ENCODE results near the gene CIBAR2.

The CIBAR2 gene

DNA sequence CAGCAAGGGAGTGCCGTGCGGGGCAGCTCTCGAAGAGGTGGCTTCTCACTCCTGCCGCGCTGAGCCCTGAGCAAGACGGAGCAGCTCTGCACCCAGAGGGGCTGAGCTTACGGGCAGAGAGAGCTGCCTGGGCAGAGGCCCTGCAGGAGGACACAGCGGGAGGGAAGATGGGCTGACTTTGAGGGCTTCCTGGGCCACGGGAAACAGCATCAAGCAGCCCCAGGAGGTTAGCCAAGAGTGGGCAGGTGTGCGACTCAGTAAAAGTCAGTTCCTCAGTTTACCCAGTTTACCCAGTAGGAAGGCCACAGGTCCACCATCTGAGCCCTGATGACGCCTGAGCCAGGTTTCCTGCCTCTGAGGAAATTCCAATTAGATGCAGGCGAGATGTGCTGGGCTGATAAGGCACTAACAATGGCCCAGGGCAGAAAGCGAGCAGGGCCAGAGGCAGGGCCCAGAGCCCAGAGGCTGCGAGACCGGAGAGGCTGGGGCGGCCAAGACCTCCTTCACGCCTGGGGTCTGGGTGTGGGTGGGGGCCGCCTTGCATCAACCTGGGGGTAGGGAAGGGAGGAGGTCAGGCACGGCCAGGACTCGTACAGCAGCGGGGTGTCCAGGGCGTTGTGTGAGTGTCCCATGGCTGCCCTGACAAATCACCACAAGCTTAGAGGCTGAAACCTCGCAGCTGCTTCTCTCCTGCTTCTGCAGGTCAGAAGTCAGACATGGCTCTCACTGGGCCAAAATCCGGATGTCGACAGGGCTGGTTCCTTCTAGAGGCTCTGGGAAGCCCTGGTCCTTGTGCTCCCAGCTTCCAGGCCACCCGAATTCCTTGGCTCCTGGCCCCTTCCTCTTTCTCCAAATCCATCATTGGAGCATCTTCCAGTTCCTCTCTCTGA, 32.0 kb upstream of the CIBAR2 start:
- in situ Hi-C loops (cut with HindIII; ENCODE audit: low sequenced_read_pairs): no loop called here

DNA sequence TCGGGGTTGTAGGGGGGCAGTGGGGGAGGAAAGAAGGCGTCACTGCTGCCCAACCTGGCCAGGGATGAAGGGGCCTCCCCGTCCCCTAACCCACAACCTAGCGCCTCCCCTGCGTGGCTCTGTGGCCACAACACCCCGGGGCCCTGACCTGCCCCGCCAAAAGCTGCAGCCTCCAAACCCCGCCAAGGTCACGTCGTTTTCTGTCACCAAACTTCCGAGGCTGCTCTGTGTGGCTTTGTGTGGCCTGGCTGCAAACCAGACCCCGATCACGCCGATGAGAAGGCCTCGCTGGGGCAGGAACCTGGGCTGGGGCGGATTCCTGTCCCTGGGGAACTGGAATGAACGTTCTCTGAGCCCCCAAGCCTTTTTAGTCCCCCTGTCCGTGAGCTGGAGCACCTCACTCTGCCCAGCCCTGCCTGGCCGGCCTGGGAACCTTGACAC, 30.5 kb upstream of the CIBAR2 start:
- in situ Hi-C loops (cut with HindIII; ENCODE audit: low sequenced_read_pairs): no loop called here

DNA sequence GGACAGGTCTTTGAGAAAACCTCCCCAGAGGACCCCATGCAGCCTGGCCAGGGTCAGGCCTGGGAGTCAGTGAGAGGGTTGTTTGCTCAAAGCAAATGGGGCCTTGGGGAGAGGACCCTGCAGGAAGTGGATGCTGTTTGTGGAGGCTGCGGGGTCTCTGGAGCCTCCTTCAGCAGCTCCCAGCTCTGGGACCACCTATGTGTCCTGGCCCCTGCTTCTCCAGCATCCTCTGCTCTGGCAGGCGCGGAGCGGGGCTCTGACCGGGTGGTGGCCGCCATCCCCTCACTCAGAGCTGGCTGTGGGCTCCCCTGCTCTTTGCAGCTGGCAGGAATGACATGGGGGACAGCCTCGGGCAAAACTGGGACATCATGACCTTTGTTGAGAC, 29.8 kb upstream of the CIBAR2 start:
- in situ Hi-C loops (cut with HindIII; ENCODE audit: low sequenced_read_pairs): no loop called here

DNA sequence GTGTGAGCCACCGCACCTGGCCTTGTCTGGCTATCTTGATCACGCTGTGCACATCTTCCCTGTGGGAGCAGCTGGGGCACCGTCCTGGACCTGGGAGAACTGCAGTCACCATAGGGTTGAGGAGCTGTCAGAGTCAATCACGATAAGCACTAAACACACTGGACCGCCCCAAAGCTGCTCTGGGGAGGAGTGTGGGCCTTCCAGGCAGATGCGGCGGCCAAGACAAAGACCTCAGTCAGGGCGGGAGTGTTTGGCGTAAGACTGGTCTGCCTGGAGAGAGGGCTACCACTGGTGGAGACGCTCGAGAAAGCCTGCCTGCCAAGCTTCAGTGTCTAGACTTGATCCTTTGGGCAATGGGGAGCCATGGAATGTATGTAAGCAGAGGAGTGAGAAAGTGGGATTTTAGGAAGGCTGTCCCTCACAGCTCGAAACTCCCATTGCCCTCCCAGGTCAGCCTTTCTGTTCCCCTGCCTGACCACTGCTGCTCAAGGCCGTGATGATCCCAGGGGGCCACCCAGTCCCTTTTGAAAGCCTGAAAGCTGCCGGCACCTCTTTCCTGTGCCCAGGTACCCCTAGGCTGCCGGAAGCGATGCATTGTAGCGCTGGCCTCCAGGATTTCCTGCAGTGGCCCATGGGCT, 29.3 kb upstream of the CIBAR2 start:
- in situ Hi-C loops (cut with HindIII; ENCODE audit: low sequenced_read_pairs): no loop called here

DNA sequence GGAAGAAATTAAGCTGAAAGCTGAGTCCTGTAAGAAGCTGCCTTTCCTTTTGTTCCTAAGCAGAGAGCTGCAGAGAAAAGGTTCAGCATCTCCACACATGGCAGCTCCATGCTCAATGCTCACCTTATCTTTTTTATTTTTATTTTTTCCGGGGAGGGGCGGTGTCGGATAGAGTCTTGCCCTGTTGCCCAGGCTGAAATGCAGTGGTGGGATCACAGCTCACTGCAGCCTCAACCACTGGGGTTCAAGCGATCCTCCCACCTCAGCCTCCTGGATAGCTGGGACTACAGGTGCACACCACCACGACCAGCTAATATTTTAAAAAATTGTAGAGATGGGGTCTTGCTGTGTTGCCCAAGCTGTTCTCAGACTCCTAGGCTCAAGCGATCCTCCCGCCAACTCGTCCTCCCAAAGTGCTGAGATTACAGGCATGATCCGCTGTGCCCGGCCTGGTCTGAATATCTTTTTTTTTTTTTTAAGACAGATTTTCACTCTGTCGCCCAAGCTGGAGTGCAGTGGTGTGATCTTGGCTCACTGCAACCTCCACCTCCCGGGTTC, 28.3 kb upstream of the CIBAR2 start:
- in situ Hi-C loops (cut with HindIII; ENCODE audit: low sequenced_read_pairs): no loop called here

DNA sequence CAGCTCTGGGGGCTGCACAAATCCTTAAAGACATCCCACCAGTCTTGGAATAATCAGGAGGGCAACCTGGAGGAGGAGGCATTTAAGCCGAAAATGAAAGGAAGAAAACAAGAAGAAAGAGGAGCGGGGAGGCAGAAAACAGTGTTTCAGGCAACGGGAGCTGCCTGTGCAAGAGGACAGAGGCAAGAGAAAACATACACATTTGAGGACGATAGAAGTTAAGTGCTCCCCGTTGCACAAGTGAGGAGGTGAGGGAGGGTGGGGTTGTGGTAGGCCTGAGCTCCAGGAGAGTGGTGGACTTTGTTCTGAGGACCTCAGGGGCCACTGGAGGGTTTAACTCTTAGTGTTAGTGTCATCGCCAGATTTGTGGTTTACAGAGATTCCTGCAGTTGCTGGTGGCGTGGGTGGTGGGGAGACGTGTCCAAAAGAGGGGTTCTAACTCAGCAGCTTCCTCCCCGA, 27.6 kb upstream of the CIBAR2 start:
- in situ Hi-C loops (cut with HindIII; ENCODE audit: low sequenced_read_pairs): no loop called here

DNA sequence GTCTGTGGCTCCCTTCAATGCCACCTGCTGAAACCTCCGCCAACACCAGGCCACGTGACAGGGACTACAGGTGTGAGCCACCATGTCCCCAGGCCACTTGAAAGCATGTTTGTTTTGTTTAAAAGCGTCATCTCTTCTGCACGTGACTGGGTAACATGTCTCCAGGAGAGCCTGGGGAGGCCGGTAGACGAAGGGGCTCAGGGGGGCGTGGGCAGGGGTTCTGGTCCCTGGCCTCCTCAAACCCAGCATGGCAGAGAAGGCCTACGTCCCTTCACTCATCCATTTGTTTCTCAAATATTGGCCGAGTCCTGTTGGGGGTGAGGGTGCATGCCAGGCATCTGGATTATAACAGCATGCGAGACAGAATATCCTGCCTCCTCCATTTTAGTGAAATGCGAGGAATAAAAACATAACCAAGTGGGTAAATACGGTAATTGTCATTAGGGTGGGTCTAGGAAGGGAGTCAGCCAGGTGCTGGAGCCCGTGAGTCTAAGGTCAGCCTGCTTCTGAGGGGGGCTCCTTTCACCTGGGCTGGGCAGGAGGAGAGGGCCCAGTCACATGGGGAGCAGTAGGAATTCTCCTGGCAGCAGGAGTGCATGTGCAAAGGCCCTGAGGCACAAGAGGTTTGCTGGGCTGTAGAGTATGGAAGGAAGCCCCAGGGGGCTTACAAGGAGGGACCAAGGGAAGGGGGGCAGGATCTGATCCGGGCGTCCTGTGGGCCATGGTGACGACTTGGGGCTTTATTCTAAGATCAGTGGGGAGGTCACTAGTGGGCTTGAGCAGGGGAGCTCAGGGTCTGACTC, 26.8 kb upstream of the CIBAR2 start:
- in situ Hi-C loops (cut with HindIII; ENCODE audit: low sequenced_read_pairs): no loop called here

DNA sequence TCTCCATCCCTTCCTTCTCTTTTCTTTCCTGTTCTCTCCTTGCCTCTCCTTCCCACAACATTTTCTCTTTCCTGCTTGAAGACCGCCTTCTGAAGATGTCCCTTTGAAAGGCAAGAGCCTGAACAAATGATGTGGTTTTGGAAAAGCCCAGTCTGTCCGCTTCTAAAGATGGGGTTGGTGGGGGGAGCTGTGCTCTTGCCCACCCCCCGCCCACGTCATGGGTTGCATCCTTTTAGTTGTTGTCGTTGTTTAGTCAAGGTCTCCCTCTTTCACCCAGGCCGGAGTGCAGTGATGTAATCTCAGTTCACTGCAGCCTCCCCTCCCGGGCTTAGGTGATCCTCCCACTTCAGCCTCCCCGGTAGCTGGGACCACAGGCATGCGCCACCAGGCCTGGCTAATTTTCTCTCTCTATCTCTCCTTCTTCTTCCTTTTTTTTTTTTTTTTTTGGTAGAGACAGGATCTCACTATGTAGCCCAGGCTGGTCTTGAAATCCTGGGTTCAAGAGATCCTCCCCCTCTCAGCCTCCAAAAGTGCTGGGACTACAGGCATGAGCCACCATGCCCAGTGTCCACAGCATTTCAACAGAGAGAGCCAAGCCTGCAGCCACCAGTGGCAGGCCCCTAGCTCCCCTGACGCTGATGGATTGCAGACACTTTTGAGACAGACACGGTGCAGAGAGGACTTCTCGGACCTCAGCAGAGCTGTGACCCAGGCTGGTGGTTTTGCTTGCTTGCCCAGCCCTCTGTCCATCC, 26.0 kb upstream of the CIBAR2 start:
- in situ Hi-C loops (cut with HindIII; ENCODE audit: low sequenced_read_pairs): no loop called here

DNA sequence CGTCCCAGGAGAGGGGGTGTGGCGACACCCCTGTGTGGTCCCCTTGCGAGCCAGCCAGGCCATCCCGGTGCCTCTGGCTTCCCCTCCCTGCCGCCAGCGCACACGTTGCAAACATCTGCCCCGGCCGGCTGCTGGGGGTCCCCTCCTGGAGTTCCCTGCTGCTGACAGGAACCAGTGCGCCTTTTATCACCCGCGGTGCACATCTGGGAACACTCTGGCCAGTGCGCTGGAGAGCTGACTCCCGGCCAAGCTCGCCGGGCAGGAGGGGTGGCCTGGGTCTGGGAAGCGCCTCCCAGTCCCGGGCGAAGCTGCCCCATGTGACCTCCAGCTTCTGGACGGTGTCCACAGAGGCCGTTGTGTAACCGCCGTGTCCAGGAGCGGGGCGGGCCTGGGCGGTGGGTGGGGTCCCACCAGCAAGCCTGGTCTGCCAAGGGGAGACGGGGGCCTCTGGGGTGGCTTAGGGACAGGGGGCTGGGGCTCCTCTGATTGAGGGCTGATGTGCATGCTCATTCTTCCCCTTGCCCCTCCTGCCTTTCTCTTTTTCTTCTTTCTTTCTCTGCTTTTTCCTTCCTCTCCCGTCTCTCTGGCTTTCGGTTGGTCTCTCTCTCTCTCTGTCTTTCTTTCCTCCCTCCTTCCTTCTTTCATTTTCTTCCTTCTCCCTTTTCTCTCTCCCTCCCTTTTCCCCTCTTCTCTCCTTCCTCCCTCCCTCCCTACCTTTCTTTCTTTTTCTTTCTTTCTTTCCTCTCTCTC, 25.2 kb upstream of the CIBAR2 start:
- in situ Hi-C loops (cut with HindIII; ENCODE audit: low sequenced_read_pairs): no loop called here

DNA sequence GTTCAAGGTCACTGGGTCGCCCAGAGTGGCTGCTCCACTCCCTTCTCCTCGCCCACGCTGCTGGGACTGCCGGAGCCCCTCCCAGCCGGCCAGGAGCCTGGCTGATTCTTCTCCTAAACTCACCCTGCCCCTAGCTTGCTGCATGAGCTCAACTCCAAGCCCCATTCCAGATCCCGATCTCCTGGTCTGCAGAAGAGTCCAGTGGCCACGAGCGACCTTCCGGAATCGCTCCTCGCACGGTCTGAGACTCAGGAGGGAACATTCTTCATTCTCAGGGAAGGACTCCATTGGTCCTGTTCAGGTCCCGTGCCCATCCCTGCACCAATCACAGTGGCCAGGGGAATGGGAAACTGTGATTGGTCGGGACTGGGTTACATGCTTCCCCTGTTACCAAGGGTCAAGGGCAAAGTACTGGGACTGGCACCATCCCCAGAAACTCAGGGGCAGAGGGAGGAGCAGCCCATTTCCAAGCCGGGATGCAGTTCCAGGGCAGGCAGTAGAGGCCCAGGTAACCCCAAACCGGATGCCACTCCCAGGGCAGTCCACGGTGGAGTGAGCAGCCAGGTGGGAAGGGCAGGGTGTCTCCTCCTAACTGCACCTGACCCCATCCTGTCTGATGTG, 24.5 kb upstream of the CIBAR2 start:
- in situ Hi-C loops (cut with HindIII; ENCODE audit: low sequenced_read_pairs): no loop called here

DNA sequence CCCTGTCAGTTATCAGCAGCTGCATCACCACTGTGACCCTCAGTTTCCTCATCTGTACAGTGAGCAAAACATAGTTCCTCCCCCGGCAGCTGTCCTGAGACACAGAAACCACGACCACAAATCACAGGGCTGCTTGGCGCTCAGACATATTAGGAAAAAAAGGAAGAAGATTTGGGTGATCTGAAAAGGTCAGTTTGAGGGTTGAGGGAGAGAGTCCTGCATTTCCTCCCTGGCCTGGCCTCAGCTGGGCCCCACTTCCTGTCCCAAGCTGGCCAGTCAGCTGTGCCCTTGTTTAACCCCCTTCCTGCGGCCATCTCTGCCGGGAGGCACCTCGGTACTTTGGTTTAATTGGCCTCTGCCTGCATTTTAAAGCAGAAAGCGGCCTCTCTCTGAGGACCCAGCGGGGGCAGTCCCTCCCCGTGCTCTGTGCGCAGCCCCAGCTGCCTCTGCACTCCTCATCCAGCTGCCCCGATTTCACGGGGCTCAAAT, 24.0 kb upstream of the CIBAR2 start:
- in situ Hi-C loops (cut with HindIII; ENCODE audit: low sequenced_read_pairs): no loop called here

DNA sequence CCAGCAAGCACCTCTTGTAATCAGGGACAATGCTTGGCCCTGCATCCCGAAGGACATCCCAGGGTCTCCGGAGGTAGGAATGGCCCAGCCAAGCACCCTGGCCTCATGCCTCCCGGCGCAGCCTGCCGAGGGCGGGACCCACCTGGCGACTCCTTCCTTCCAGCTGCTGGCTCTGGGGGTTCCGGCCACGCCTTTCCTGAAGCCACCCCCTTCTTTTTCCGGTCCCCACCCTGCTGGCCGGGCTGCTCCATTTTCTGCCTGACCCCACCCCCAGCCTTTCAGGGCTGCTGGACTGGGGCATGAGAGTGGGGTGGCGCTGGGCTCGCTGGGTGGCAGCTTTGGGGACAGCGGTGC, 22.5 kb upstream of the CIBAR2 start:
- in situ Hi-C loops (cut with HindIII; ENCODE audit: low sequenced_read_pairs): no loop called here

DNA sequence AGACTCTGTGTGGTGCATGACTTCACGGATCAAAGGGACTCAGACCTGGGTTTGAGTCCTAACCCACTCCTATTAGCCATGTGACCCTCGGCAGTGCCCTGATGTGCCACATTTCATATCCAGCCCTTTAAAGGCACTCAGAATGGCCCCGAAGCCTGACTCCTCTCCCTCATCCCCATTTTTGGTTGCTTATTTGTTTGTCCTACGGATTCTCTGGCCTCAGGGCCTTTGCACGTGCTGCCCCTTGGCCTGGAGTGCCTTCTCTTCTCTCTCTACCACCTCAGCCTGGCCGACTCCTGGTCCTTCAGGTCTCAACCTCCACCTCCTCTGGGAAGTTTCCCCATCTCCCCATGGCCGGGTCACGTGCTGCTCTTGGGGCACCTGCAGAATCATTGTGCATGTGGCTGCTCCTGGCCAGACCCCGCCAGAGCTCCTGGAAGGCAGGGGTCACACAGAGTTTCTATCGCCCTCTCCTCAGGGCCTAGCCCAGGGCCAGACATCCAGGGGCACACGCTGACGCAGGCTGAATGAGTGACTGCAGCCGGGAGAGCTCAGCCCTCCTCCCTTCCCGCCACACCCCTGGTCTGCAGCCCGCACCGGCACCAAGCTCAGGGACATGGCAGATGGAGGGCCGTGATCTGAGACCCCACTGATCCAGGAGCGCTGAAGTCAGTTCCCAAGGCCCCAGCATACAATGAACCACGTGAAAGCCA, 22.0 kb upstream of the CIBAR2 start:
- in situ Hi-C loops (cut with HindIII; ENCODE audit: low sequenced_read_pairs): no loop called here

DNA sequence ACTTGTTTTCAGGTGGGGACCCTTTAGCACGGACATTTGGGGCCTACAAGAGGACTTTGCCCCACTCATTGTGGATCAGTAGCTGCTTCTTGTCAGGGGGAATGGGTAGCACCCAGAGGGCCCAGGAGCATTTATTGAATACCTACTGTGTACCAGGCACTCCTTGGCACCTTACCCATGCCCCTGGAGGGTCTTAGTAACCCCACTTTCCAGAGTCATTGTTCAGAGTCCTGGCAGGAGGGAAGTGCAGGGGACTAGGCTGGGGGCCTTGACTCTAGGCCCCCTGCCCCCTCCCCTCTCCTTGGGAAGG, 21.0 kb upstream of the CIBAR2 start:
- in situ Hi-C loops (cut with HindIII; ENCODE audit: low sequenced_read_pairs): no loop called here

DNA sequence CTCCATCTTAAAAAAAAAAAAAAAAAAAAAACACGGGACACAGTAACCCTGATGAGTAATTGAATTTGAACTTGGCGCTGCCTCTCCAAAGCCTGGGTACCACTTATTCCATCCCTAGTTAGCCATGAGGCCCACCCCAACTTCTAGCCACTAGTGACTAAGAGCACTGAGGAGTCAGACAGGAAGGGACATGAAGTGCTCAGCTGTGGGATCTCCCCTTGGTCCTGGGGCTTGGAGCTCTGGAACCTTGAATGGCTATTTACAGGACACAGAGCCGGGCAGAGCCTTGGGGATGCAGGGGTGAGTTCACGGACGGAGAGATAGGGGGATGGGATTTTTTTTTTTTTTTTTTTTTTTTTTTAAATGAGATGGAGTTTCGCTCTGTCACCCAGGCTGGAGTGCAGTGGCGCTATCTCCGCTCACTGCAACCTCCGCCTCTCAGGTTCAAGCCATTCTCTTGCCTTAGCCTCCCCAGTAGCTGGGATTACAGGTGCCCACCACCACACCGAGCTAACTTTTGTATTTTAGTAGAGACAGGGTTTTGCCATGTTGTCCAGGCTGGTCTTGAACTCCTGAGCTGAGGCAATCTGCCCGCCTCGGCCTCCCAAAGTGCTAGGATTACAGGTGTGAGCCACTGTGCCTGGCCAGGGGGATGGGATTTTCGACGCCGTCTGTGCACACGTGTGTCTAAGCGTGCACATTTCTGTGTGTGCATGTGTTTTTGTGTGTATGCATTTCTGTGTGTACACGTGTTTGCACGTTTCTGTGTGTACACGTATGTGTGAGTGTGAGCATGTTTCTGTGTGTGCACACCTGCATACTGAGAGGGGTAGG, 20.4 kb upstream of the CIBAR2 start:
- in situ Hi-C loops (cut with HindIII; ENCODE audit: low sequenced_read_pairs): no loop called here

DNA sequence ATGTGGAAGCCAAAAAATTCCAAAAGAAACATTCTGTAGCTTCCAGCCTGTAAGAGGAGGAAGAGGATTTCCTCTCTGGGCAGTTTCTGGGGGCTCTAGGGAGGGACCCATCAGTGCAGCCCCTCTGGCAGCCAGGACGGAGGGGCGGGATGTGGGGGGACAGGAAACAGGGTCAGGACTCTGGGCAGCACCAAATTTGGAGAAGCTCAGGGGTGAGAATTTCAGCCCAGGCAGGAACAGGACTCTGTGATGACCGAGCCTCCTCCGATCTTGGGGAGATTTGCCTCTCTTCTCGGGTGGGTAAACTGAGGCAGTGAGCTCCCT, 18.4 kb upstream of the CIBAR2 start:
- in situ Hi-C loops (cut with HindIII; ENCODE audit: low sequenced_read_pairs): no loop called here

DNA sequence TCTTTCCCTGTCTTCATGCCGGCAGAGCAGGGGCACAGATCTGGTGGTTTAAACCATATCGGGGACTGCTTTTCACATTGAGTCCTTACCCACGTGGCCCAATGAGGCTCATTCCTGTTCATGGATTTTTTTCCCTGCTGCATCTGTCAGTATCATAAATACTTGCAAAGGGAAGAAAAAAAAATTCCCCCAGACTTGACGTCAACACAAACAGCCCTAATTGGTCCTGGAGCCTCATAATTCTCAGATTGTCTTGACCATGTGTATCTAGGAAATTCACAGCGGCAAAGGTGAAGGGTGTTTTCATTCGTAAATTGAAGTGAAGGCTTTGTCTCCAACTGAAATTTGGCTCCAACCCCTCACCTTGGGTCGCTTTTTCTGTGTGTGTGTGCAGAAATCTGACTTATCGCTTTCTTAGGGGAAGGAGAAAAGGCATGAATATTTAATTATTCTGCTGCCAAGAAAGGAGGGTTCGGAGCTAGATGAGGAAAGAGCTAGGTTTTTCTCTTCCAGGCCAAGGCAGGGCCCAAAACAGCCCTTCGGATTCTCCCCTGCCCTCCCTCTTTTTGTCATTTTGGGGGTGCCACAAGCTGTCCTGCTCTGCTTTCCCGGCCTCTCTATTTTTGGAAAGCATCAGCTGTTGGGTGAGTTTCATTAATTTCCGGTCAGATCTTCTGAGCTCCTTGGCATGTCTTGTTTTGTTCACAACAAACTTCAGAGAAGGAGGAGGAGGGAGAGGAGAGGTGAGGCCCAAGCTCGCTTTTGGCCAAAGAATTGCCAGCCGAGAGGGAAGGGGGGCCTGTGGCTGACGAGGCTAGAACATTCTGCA, 17.8 kb upstream of the CIBAR2 start:
- in situ Hi-C loops (cut with HindIII; ENCODE audit: low sequenced_read_pairs): no loop called here
